ENCODE measurements around the gene ACOD1. TPM values are rescaled to one million over a fixed set of nuclear protein-coding genes. Genes with fewer than 3 reads are reported as not detected.

Gene ACOD1
- total RNA-seq, 1 experiment from 2014 or later, result not detected

DNA sequence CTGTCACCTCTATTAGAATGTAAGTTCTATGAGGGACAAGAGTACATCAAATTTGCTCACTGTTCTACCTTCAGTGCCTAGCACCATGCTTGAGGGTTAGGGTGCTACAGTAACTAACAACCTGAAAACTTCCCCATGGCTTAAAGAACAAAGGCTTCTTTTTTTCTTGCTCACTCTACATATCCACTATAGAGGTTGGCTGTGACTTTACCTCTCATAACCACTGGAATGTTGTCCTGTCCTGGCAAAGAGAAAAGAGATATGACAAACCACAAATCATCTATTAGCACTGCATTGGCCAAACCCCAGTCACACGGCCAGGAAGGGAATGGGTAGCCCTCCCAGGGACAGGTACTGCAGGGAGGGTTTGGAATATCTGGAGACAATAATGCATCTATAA lies 23.2 kb upstream of the ACOD1 start:
- no peaks in the 10 kb centered on the region for H3K36me3 ChIP-seq (ENCODE audit: control insufficient read depth, insufficient read depth, low read length)
- no peak for DNase-seq
- Mint-ChIP-seq H3K27ac (ENCODE audit: unreplicated experiment) (no peak overlapping the region), H3K9me3 (ENCODE audit: unreplicated experiment) (peaks cover 5% of the 10 kb centered on the region), H3K4me1 (ENCODE audit: low read depth, unreplicated experiment) (peaks cover 6% of the 10 kb centered on the region), H3K4me3 (ENCODE audit: unreplicated experiment) (no peak overlapping the region), H3K36me3 (ENCODE audit: insufficient read depth, unreplicated experiment) (no peaks in the 10 kb centered on the region), H3K27me3 (ENCODE audit: insufficient read depth, unreplicated experiment) (peaks cover 3% of the 10 kb centered on the region)
- CTCF ChIA-PET, result no interaction called here
- intact Hi-C loops (cut with micrococcal nuclease; ENCODE audit: unreplicated experiment), result no loop called here
- no peaks in the 10 kb centered on the region for H3K27me3 ChIP-seq (replicated peaks; ENCODE audit: control insufficient read depth, insufficient read depth, low read length)
- no peaks in the 10 kb centered on the region for H3K9me3 ChIP-seq
- POLR2A ChIA-PET, result no interaction called here
- BruUV-seq (replicated peaks), result no TSS peak
- H3K4me3 ChIP-seq (ENCODE audit: low read depth, low read length), result no peak overlapping the region
- no peaks in the 10 kb centered on the region for H3K4me1 ChIP-seq
- TF ChIP-seq, protein P1, sequence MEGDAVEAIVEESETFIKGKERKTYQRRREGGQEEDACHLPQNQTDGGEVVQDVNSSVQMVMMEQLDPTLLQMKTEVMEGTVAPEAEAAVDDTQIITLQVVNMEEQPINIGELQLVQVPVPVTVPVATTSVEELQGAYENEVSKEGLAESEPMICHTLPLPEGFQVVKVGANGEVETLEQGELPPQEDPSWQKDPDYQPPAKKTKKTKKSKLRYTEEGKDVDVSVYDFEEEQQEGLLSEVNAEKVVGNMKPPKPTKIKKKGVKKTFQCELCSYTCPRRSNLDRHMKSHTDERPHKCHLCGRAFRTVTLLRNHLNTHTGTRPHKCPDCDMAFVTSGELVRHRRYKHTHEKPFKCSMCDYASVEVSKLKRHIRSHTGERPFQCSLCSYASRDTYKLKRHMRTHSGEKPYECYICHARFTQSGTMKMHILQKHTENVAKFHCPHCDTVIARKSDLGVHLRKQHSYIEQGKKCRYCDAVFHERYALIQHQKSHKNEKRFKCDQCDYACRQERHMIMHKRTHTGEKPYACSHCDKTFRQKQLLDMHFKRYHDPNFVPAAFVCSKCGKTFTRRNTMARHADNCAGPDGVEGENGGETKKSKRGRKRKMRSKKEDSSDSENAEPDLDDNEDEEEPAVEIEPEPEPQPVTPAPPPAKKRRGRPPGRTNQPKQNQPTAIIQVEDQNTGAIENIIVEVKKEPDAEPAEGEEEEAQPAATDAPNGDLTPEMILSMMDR (IDR thresholded peaks at IDR 0.05; ENCODE audit: insufficient read depth in 1 of 2, low read depth in 1 of 2, low read length in 1 of 2, severe bottlenecking in 1 of 2, unreplicated experiment in 1 of 2), result no peak

DNA sequence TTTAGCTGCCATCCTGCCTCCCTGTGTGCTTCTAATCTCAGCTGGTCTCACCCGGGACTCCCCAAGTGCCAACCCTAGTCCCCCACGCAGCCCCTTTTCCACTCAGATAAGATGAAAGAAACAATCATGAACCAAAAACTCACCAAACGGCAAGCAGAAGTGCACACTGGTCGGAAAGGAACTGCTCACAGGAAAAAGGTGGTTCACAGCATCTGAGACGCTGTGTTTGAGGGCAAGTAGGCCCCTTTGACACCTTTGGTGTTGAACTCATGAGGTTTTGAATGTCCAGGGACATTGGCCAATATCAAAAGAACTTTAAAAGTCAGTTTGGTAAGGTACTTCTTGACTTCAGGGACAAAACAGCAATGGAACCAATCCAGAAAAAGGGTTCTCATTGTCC lies 20.4 kb upstream of the ACOD1 start:
- no peaks in the 10 kb centered on the region for H3K27me3 ChIP-seq (replicated peaks; ENCODE audit: control insufficient read depth, insufficient read depth, low read length)
- H3K36me3 ChIP-seq (ENCODE audit: control insufficient read depth, insufficient read depth, low read length), result no peaks in the 10 kb centered on the region
- ChIA-PET POLR2A (no interaction called here), CTCF (no interaction called here)
- no peak overlapping the region for H3K4me3 ChIP-seq (ENCODE audit: low read depth, low read length)
- H3K4me1 ChIP-seq, result no peaks in the 10 kb centered on the region
- no TSS peak for BruUV-seq (replicated peaks)
- Mint-ChIP-seq H3K4me3 (ENCODE audit: unreplicated experiment) (no peak overlapping the region), H3K9me3 (ENCODE audit: unreplicated experiment) (peaks cover 8% of the 10 kb centered on the region), H3K27ac (ENCODE audit: unreplicated experiment) (no peak overlapping the region), H3K27me3 (ENCODE audit: insufficient read depth, unreplicated experiment) (peaks cover 3% of the 10 kb centered on the region), H3K36me3 (ENCODE audit: insufficient read depth, unreplicated experiment) (no peaks in the 10 kb centered on the region), H3K4me1 (ENCODE audit: low read depth, unreplicated experiment) (peaks cover 6% of the 10 kb centered on the region)
- TF ChIP-seq, protein P1 (IDR thresholded peaks at IDR 0.05; ENCODE audit: insufficient read depth in 1 of 2, low read depth in 1 of 2, low read length in 1 of 2, severe bottlenecking in 1 of 2, unreplicated experiment in 1 of 2), result no peak
- intact Hi-C loops (cut with micrococcal nuclease; ENCODE audit: unreplicated experiment), result no loop called here
- no peak for DNase-seq
- H3K9me3 ChIP-seq, result peaks cover 6% of the 10 kb centered on the region; the same call in 1 of the 2 replicates

DNA sequence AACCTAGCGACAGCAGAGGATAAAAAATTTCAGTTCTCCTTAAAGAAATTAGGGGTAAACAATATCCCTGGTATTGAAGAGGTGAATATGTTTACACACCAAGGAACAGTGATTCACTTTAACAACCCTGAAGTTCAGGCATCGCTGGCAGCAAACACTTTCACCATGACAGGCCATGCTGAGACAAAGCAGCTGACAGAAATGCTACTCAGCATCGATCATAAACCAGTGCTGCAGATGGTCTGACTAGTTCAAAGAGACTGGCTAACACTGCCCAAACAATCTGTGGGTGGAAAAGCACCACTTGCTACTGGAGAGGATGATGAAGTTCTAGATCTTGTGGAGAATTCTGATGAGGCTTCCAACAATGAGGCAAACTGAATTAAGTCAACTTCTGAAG lies 19.9 kb upstream of the ACOD1 start:
- no peaks in the 10 kb centered on the region for H3K4me1 ChIP-seq
- TF ChIP-seq, protein P1 (IDR thresholded peaks at IDR 0.05; ENCODE audit: insufficient read depth in 1 of 2, low read depth in 1 of 2, low read length in 1 of 2, severe bottlenecking in 1 of 2, unreplicated experiment in 1 of 2), result no peak
- no TSS peak for BruUV-seq (replicated peaks)
- H3K4me3 Mint-ChIP-seq (ENCODE audit: unreplicated experiment), result no peak overlapping the region
- no peaks in the 10 kb centered on the region for H3K27me3 ChIP-seq (replicated peaks; ENCODE audit: control insufficient read depth, insufficient read depth, low read length)
- peaks cover 3% of the 10 kb centered on the region for H3K27me3 Mint-ChIP-seq (ENCODE audit: insufficient read depth, unreplicated experiment)
- no peak for DNase-seq
- H3K4me1 Mint-ChIP-seq (ENCODE audit: low read depth, unreplicated experiment), result peaks cover 6% of the 10 kb centered on the region
- ChIA-PET CTCF (no interaction called here), POLR2A (no interaction called here)
- no peak overlapping the region for H3K27ac Mint-ChIP-seq (ENCODE audit: unreplicated experiment)
- H3K36me3 ChIP-seq (ENCODE audit: control insufficient read depth, insufficient read depth, low read length), result no peaks in the 10 kb centered on the region
- peaks cover 8% of the 10 kb centered on the region for H3K9me3 Mint-ChIP-seq (ENCODE audit: unreplicated experiment)
- H3K4me3 ChIP-seq (ENCODE audit: low read depth, low read length), result no peak overlapping the region
- H3K36me3 Mint-ChIP-seq (ENCODE audit: insufficient read depth, unreplicated experiment), result no peaks in the 10 kb centered on the region
- intact Hi-C loops (cut with micrococcal nuclease; ENCODE audit: unreplicated experiment), result no loop called here
- H3K9me3 ChIP-seq, result peaks cover 6% of the 10 kb centered on the region; the same call in 1 of the 2 replicates

Measured in Caco-2 (cell line).